GM12873 (cell line): ENCODE results near the gene CDK19.

ENCODE experiments used
- CTCF ChIP-seq: IDR thresholded peaks from 2 replicates; pipeline ENCODE4 v1.5.1; 2012; ENCODE audit warnings: low read depth, mild to moderate bottlenecking, moderate library complexity, low read length, control low read depth; ENCODE audit not compliant: insufficient read depth; ENCODE audit errors: missing control alignments

Gene CDK19

GRCh38 chr6:110561008-110561396 lies 254.3 kb downstream of the CDK19 start:
- no peak for TF ChIP-seq CTCF

- TF ChIP-seq CTCF, result no peak
Observed at GRCh38 chr6:110560239-110561007, 254.8 kb downstream of the CDK19 start.
